ENCODE data around the gene GRM4.
"Not testable (repeated sequence)": the region's sequence is repeated elsewhere in the genome, so short reads cannot be mapped to it uniquely, and the experiment has no call there.

Gene GRM4

DNA sequence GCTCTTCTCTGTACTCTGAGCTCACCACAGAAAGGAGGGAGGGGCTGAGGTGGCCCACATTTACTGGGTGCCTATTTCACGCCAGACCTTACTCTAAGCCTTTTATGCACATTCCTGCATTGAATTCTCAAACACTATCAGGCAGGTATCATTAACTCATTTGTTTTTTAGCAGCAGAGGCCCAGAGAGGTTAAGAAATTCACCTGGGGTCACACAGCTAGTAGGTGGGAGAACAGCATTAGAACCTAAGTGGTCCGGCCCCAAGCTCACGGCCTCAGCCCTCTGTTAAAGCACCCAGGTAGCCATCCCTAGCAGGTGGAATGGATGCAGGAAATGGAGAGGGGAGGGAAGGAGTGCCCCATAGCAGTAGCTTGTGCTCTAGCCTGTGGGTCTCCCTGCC, 84.5 kb downstream of the GRM4 start:
- DNase-seq (ENCODE audit: low spot score): no peak

DNA sequence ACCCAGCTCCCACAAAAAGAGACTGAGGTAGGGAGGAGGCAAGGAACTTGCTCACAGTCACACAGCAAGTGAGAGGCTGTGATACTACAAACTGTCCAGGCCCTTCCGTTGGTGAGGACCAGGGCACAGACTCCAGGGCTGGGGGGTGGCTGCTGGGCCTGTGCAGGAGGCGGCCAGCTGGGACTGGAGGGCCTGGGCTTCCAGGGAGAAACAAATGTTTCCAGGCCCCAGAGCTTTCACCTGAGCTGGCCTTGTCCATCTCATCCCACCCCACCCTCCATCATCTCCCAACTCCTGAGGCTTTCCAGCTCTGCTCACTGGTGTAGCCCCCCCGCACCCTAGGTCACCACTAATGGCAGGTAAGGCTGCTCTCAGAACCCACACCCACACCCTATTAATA, 86.0 kb downstream of the GRM4 start:
- DNase-seq (ENCODE audit: low spot score): no peak

DNA sequence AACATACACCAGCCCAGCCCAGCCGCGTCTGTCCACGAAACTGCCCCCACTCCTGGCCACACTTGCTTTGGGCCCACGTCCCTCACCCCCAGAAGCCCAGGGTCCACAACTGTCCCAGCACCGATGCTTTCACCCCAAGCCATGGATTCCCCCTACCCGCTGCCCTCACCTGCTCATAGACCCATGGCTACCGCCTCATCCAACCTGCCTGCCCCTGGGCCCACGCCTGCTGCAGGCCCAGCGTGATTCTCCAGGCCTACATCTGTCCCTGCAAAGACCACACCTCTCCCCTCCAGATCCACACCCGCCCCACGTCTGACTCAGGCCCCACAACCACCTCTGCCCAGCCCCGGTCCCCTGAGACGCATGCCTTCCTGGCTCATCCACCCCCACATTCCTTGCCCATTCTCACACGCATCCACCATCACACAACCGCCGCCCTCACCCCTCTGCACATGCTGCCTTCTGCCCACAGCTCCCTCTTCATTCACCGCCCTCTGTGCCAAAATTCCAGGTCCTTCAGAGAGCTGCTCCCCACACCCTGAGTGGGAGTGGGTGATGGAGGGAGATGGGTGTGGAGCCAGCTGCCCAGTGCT, 86.7 kb downstream of the GRM4 start:
- no peak for DNase-seq (ENCODE audit: low spot score)

DNA sequence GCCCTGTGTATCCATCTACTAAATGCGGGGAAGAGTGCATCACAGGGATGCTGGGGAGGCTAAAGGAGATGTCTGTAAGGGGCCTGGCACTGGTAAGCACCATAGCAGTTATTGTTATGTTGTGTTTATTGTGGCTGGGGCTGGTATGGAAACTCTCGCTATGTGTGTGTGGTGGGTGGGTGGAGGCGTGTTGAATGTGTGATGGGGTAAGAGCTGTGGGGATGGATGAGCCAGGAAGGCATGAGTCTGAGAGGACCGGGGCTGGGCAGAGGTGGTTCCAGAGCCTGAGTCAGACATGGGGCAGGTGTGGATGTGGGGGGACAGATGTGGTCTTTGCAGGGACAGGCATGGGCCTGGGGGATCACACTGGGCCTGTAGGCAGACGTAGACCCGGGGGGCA, 88.1 kb downstream of the GRM4 start:
- DNase-seq (ENCODE audit: low spot score): no peak

DNA sequence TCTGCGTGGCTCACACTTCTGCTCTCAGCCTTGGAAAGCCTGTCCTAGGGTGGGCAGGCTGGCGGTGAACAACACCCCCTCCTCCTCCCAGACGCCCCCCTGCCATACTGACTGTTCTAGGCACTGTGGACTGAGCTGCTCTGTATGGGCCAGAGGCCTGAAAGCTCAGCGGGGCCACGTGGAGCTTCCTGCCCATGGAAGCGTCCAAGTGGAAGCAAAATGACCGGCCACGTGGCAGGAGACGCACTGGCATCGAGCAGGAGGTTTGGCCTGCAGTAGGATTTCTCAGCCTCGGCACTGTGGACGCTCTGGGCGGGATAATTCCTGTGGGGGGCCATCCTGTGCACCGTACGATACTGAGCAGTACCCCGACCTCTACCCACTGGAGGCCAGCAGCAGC, 88.7 kb downstream of the GRM4 start:
- no peak for DNase-seq (ENCODE audit: low spot score)

DNA sequence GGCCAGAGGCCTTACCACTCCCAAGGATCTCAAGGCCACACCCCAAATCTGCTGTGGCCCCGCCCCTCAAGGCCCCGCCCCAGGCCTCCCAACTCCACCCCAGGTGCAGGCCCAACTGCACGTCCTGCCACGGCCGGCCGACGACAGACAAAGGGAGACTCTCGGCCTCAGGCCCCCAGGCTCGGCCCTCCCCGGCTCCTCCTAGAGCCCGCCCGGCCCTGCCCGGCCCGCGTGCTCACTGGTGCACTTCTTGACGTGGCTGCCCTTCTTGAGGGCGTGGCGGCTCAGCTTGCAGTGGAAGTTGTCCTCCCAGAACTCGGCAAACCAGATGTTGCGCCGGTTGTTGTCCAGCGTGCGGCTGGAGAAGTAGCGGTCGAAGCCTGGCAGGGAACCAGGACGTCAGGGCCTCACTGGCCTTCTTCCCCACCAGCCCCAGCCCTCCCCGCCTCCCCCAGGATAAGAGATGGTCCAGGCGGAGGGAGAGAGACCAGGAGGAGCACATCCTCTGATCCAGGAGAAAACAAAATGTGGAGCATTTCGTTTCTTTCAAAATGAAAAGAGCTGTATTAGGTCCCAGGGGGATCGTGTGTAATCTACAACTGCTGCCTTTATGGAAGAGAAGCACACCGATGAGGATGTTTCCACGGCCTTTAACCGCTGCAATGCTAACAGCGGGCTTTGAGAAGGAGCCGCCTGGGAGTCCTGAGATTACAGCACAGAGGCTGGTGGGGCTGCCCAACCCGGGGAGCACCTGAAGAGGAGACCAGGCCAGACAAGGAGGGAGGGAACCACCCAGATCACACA, 89.4 kb downstream of the GRM4 start:
- no peak for DNase-seq (ENCODE audit: low spot score)

DNA sequence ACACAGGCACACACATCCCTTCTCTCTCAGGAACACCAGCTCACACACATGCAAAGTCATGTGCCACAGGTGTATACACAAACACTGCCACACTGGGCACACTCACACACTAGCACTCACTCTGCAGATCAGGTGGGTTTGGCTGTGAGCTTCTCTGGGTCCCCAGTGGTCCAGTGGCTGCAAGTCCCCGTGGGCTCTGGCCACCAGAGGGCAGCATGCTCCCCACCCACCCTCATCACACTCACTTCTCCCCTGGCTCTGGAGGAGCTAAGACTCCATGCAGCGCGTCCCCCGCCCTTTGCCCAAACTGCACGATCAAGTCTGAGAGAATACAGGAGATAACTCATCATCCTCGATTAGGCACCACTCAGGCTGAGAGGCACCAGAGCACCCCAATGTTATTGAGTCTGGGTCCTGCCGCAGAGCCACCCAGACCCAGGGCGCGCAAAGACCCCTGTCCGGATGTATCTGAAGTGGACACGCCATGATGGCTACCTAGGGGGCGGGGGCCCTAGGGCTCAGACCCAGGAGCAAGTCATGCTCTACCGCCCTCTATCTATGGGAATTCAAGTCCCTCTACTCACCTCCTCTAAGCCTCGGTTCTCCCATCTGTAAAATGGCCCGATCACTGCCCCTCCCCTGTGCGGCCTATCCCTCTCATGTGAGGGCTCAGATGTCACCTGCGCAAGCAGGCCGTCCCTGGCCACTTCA, 90.5 kb downstream of the GRM4 start:
- peak; percentile 22 for DNase-seq (ENCODE audit: low spot score)

DNA sequence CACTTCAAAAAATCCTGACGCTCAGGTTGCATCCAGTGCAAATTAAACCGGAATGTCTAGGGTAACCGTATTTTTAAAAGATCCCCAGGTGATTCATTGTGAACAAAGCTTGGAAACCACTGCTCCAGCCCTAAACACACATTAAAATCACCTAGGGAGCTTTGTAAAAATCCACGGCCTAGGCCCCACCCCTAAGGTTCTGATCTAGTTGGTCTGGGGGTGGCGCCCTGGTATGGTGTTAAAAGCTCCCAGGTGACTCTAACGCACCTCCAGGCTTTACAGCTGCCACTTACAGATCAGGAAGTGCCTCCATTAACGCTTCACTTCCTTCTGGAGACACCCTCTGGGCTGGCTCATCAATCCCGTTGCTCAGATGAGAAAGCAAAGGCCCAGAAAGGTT, 92.2 kb downstream of the GRM4 start:
- DNase-seq (ENCODE audit: low spot score): no peak

DNA sequence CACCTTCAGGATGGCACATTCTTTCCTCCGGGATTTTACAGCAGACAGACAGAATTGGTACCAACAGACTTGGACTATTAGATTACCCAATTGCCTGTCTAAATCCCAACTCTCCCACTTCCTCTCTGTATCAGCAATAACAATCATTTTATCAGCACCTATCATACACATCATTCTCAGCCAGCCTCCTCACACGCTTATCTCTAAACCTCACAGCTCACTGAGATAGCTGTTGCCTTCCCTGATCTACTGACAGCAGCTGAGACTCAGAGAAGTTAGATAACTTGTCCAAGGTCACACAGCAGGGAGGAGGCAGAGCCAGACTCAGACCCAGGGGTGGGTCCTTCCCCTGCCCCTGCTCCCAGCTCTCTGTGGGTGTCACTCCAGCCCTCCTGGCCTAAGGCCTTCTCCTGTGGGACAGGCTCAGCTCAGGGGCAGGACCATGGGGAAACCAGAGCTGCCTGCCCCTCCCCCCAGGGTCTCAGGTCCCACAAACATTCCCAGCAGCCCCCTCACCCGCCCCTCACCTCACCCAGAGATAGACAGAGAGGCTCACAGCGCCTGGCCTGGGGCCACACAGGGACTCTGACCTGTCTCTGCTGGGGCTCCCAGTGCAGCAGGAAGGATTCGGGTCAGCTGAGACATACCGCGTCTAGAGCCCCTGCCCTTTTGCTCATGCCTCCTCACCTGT, 92.8 kb downstream of the GRM4 start:
- no peak for DNase-seq (ENCODE audit: low spot score)

DNA sequence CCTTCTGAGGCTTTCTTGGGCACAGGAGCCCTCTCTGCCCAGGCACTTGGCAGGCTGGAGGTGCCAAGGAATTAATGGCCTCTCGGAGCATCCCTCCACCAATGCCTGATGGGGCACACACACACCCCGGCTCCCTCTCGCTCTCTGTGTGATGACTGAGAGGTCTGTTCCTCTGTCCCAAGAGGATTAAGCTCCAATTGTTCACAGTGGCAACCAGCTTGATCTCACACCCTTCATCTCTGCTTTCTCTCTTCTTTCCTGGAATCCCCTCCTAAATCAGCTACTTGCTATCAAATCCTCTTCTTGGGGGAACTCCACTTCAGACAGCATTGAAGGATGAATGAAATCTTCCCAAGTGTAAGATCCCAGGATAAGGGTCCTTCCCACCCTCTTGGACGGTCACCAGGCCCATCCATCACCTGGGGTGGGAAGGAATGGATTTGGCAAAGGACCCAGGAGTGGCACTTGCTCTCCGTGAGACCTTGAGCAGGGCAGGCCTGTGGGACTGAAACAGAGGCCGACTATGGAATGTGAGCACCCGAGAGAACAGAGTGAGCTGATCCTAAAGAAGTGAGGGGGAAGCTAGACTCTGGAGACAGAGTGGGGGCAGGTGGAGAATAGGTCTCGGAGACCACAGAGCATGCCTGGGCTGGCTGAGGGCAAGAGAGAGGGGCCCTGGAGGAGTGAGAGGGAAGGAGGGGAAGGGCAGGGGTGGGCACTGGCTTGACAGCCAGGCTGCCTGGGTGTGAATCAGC, 93.6 kb downstream of the GRM4 start:
- DNase-seq (ENCODE audit: low spot score): no peak

DNA sequence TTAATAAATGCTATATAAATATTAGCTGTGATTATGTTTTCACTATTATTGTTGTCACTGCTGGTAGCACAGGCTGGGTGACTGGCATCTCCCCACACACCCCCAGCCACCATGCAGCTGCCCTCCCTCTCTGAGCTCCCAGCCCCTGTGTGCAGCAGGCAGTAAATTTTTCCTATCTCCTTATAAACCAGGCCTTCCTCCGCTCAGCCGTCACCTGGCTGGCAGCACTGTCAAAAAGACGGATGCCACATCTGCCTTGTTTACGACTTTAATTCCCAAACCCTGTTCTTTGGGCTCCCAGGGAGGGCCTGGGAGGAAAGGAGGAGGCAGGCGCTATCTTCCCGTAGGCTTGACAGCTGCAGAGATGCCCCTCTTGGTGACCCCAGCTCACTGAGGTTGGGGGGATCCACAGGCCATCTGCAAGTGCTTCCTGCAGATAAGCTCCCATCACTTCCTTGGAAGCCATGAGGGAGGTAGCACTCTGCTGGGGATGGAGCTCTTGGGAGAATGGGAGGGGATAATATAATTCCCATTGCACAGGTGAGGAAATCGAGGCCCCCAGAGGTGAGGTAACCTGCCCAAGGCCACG, 94.5 kb downstream of the GRM4 start:
- no peak for DNase-seq (ENCODE audit: low spot score)

DNA sequence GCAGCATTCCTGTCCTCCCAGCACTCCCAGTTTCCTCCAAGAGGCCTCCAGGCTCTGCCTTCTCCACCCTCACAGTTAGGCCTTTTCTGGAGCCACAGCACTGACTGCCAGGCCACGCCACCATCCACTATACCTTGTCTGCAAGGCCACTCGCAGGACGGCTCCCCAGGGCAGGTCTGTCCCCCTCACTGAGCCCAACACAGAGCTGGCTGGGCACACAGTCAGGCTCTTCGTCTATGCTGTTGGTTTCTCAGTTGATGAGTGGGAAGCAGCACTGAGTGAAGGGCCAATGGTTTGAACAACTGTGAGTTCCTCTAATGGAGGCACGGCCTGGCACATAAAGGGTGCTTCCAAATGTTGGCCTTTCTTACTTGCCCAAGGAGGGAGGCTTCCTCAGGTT, 95.2 kb downstream of the GRM4 start:
- no peak for DNase-seq (ENCODE audit: low spot score)

DNA sequence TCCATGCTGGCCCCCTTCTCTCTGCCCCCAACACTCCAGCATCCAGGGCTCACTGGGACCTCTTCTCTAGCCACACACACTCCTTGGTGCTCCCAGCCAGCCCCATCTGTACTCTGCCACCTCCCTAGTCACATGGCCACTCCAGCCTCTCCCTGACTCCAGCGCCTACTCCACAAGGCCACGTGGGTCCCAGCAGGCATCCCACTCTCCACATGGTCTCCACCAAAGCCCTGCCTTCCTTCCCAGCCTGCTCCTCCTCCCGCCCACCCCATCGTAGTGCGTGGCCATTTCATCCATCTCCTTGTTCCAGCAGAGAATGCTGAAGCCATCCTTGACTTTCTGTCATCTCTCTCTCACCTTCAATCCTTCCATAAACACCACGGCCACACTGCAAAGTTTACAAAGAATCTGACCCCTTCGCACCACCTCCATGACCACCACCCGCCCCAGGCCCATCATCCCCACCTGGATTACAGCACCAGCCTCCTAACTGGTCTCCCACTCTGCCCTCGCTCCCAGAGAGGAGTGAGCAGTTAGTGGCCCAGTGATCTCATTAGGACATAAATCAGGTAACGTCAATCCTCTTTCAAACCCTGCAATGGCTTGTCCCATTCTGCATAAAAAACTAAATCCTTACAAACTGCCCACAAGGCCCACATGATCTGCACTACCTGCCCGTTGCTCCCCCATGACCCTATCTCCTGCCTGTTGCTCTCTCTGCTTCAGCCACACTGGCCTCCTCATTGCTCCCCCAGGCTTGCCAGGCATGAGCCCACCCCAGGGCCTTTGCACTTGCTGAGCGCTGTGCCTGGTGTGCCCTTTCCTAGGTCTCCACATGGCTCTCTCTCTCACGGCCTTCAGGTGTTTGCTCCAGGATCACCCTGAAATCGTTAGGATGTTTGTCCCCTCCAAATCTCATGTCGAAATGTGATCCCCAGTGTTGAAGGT, 96.2 kb downstream of the GRM4 start:
- no peak for DNase-seq (ENCODE audit: low spot score)

DNA sequence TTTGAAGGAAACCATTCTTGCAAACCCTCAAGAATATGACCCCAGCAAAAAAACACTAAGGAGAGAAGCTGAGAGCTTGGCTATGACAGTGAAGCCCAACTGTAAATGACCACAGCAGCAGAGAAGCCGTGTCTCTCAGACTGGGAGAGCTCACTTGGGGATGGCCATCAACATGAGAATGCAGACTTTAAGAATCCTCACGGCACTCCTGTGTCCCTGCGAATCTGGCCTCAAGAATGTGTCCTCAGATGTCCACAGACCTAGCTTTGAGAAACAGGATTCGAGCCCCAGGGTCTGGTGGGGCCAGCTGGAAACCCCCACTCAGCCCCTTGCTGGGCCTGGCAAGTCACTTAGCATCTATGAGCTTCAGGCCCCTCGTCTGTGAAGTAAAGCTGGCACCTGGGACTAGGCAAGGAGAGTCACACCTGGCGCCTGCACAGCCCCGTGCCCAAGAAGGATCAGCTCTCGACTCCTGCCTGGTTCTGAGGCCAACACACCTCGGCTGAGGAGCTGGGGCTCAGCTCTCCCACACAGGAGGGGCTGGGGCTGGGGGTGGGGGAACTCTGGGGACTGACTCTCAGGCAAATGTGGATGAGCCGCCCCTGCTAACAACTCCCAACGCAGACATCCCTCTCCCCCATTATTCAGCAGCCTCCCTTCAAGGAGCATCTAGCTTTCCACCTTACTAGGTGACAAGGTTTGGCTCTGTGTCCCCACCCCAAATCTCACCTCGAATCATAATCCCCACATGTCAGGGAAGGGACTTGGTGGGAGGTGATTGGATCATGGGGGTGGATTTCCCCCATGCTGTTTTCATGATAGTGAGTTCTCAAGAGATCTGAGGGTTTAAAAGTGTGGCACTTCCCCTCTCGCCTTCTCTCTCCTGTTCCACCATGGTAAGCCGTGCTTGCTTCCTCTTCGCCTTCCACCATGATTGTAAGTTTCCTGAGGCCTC, 97.7 kb downstream of the GRM4 start:
- no peak for DNase-seq (ENCODE audit: low spot score)

DNA sequence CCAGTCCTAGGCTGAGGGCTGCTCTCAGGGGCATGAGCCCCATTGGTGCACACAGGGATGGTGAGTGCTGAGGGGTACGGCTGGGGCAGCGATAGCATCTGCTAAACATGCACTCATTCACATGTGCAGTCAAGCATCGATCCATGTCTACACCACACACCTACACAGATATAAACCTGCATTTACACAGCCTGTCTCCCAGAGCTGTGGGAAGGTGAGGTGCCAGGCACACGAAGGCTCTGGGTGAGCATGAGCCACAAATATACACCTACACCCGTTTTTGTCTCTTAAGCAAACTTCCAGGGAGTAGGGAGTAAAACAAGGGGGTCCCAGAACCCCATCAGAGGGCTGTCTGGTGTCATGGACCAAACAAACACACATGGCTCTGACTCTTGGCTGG, 99.3 kb downstream of the GRM4 start:
- no peak for DNase-seq (ENCODE audit: low spot score)

DNA sequence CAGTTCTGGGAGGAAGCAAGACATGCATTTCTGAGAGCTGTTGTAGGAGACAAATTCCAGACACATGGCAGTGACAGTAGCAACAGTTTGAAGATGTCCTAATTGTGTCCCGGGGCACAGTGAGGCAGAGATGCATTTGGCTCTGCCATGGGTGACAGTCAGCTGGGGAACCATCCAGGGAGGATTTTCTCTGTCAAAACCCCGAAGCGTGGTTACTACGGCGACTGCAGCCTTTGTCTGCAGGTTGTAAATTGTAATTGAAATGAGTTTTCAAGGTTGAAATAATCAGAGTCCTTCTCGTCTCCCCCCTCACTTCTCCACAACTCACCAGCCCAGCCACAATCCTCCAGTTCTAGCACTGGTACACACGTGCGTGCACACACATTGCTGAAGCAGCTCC, 100.1 kb downstream of the GRM4 start:
- DNase-seq (ENCODE audit: low spot score): no peak

DNA sequence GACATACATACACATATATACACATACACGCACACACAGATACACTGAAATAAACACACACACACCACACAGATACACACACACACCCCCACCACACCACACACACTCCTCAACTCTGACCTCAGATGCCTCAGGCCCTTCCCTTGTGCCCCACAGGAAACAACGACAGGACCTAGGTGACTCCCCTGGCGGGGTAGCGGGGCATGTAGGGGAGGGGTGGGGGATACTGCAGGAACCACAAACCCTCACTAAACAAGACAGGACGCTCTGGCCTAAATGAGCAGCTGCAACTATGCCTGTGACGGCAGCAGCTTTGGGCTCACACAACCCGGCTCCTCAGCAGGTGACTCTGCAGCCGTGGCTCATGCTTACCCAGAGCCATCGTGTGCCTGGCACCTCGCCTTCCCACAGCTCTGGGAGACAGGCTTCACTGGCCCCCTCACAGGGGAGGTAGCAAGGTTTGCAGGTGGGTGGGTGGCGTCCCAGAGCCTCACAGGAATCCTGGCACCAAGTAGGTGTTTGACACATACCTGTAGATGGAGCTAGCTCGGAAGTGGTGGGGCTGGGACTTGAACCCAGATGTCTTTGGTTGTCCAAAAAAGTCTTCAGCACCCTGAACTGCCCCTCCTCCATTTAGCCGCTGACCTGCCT, 100.8 kb downstream of the GRM4 start:
- DNase-seq (ENCODE audit: low spot score): no peak

DNA sequence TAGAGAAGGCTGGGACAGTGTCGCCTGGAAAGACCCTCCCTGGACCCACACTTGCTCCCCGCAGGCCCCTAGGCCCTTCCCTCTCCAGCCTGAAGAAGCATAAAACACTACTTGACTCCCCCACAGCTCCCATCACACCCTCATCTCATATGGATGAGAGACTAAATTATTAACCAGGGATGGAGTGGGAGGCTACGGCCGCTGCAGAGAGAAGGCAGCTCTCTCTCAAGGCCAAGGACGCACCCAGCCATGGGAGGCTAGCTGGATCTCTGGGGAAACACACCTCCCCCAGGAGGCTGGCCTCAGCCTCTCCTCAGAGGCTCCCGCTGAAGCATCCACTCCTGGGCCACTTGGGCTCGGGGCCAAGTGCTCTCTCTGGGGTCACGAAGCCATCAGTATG, 102.5 kb downstream of the GRM4 start:
- no peak for DNase-seq (ENCODE audit: low spot score)

DNA sequence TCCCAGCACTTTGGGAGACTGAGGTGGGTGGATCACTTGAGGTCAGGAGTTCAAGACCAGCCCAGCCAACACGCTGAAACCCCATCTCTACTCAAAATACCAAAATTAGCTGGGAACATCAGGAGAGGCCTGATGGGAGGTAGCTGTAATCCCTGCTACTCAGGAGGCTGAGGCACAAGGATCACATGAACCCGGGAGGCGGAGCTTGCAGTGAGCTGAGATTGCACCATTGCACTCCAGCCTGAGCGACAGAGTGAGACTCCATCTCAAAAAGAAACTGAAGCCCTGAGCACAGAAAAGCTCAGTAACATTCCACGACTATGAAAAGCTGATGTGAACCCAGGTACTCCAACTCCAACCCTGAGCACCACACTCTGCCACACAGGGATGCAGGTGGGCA, 103.9 kb downstream of the GRM4 start:
- DNase-seq (ENCODE audit: low spot score): not testable (repeated sequence)

Data from pons (tissue), 1 donor.